Stimulated activated naive CD8-positive, alpha-beta T cell treated with anti-CD3 and anti-CD28 coated beads, Interleukin-15, amount 100 ng/mL, for 72 hours (primary cell): Measurements from ENCODE around the gene MYOZ2.
A peak's percentile ranks its signal among the peaks of the same experiment; 100 is the strongest.
"Not testable (repeated sequence)": the region's sequence is repeated elsewhere in the genome, so short reads cannot be mapped to it uniquely, and the experiment has no call there.

Experiments used
- ATAC-seq: fragments of 150-1000 bp; cut with Tn5 transposase; 2 replicates; pipeline ENCODE4 v1.10.0; 2021; ENCODE audit warnings: mild to moderate bottlenecking, moderate library complexity
- DNase-seq, 2 donors: peaks; one replicate each; pipeline ENCODE4 v3.0.0; 2021 to 2022
- H3K27ac Mint-ChIP-seq, 2 donors: one replicate each; pipeline ENCODE4 v1.8.0; 2022; ENCODE audit warnings: mild to moderate bottlenecking in 2 of 2, mixed read lengths in 2 of 2, moderate library complexity in 2 of 2
- H3K27me3 Mint-ChIP-seq: one replicate; pipeline ENCODE4 v1.8.0; 2022; ENCODE audit warnings: mixed read lengths
- H3K4me1 Mint-ChIP-seq: one replicate; pipeline ENCODE4 v1.8.0; 2022; ENCODE audit warnings: mild to moderate bottlenecking, mixed read lengths
- H3K4me3 Mint-ChIP-seq, 2 donors: one replicate each; pipeline ENCODE4 v1.8.0; 2022; ENCODE audit warnings: mild to moderate bottlenecking in 2 of 2, mixed read lengths in 2 of 2, moderate library complexity in 1 of 2
- H3K9me3 Mint-ChIP-seq, 2 donors: one replicate each; pipeline ENCODE4 v1.8.0; 2022; ENCODE audit warnings: mixed read lengths in 2 of 2

MYOZ2 gene

DNA sequence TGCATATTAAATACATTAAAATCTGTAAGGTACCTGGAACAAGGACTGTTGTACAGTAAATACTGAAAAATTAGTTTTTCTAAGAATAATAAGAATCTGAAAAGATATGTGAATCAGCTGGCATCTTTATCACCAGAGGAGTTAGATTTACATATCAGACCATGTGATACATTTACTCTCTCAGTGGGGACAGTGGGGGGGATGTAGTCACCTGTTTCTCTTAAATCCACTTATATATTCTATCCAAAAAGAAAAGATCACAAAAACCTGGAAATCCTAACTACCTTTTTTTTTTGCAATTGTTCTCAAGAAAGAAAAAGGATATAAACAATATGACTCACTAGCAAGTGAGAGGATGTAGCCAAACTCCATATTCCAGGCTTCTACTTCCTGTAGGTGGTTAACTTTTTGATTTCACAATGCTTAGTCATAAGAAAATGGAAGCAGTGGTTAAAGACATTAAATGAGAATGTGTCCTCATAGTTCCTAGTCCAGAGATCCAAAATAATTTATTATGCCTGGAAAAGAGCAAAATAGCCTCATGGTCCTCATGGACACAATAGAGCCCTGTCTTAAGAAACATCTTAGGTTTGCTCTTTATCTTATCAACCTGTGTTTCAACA is 22.5 kb upstream of the MYOZ2 start:
- Mint-ChIP-seq H3K4me3 (no peak overlapping the region), H3K9me3 (no peaks in the 10 kb centered on the region), H3K27ac (no peak overlapping the region), H3K4me1 (no peaks in the 10 kb centered on the region), H3K27me3 (no peaks in the 10 kb centered on the region)
- ATAC-seq (no peak), DNase-seq (no peak)

GRCh38 chr4:119116021-119116420 is 19.6 kb upstream of the MYOZ2 start:
- H3K4me3 Mint-ChIP-seq = no peak overlapping the region
- H3K27ac Mint-ChIP-seq = no peak overlapping the region
- H3K4me1 Mint-ChIP-seq = no peaks in the 10 kb centered on the region
- DNase-seq (no peak), ATAC-seq (no peak)
- no peaks in the 10 kb centered on the region for H3K9me3 Mint-ChIP-seq
- no peaks in the 10 kb centered on the region for H3K27me3 Mint-ChIP-seq

DNA sequence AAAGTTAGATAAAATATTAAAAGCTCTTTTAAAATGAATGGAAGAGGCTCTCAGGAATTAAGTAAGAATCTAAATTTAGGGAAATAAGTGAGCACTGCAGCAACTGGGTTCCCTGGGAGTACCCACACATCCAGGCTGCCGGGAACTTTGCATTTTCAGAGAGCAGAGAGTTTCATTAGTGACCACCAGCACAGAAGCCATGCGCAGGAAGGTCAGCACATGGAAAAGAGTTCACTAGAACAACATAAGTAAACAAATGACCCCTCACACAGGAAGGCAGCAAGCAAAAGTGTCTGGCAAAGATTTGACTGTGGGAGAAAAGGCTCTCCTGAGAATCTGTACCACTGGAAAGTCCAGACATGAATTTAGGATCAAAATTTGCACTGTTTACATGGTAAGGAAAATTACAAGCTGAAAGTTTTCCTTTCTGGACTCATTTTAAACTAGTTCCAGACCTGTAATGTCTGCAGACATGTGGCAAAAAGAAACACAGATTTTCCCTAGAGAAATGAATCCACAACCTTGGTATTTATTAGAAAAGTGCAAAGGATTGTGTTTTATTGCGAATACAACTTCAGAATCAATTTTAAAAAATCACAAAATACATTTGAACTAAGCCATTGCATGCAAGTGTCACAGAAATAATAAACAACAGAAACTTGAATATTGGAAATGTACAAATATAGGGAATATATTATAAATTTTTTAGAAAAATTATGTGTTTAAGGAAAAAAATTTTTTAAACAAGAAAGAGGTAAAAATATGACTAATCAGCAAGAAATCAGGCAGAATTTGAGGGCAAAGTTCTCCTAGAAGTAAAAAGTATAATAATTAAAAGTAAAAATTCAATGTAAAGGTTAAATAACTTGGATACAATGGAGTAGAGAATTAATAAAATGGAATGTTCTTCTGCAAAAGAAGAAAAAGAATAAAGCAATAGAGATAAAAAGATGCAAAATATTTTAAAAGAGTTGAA is 18.4 kb upstream of the MYOZ2 start:
- no peak for ATAC-seq
- Mint-ChIP-seq H3K4me3 (no peak overlapping the region), H3K4me1 (no peaks in the 10 kb centered on the region), H3K27ac (no peak overlapping the region), H3K9me3 (no peaks in the 10 kb centered on the region), H3K27me3 (no peaks in the 10 kb centered on the region)
- no peak for DNase-seq

DNA sequence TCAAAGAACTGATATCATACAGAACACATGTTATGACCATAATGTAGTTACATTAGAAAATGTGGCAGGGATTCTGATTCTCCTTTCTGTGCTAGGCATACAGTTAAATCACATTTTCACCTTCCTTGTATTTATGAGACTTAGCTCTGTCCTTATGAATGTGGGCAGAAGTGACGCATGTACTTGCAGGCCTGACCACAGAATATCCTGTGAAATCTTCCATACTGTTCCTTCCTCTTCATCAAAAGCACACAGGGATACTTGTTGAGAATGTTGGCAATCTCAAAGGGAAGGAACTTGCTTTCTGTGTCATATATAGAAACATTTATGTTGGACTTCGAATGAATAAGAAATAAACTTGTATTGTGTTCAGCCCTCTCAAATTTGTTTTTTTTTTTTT is 17.2 kb upstream of the MYOZ2 start:
- Mint-ChIP-seq H3K4me1 (no peaks in the 10 kb centered on the region), H3K4me3 (no peak overlapping the region), H3K27ac (no peak overlapping the region), H3K27me3 (no peaks in the 10 kb centered on the region), H3K9me3 (no peaks in the 10 kb centered on the region)
- ATAC-seq = no peak
- DNase-seq = no peak

DNA sequence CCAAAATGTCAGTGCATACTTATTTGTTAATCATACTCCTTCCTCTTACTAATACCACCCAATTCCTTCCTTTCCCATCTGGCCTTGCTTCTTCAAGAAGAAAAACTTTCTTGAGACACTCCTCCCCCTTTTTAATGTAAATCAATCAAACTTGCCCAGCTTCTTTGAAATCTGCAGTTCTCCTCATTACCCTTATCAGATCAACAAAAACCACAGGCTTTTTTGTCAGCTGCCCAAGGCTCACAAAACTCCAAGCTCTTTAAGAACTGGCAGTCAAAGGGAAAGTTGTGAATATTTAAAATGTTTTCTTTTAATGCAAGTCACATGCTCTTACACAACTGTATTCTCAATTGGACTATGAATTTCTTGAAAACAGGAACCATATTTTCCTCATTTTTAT is 11.3 kb upstream of the MYOZ2 start:
- Mint-ChIP-seq H3K27ac (peak overlapping the region in 1 of 2 donors; percentile 28), H3K9me3 (no peaks in the 10 kb centered on the region), H3K4me3 (no peak overlapping the region), H3K4me1 (peaks cover 6% of the 10 kb centered on the region), H3K27me3 (no peaks in the 10 kb centered on the region)
- ATAC-seq (no peak), DNase-seq (no peak)

DNA sequence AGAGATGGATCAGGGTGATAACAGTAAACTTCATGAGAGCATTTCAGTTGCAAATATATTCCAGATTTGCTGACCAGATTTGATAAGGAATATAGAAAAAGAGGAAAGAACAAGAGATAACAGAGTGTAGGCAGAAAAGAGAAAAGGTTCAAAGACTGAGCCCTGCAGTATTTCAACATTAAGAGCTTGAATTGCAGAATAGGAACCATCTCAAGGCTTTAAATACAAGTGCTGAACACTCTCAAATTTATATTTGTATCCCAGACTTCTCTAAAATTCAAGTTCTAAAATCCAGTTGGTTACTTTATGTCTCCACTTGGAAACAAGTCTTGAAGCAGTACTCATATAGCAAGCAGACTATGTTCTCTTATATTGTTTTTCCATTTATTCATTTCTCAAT is 9.7 kb upstream of the MYOZ2 start:
- DNase-seq (no peak), ATAC-seq (no peak)
- H3K4me1 Mint-ChIP-seq = peaks cover 6% of the 10 kb centered on the region
- no peak overlapping the region for H3K27ac Mint-ChIP-seq
- H3K4me3 Mint-ChIP-seq = no peak overlapping the region
- H3K27me3 Mint-ChIP-seq = no peaks in the 10 kb centered on the region
- no peaks in the 10 kb centered on the region for H3K9me3 Mint-ChIP-seq

GRCh38 chr4:119128148-119128547 is 7.5 kb upstream of the MYOZ2 start:
- no peaks in the 10 kb centered on the region for H3K27me3 Mint-ChIP-seq
- ATAC-seq (no peak), DNase-seq (no peak)
- no peak overlapping the region for H3K4me3 Mint-ChIP-seq
- peaks cover 6% of the 10 kb centered on the region for H3K4me1 Mint-ChIP-seq
- no peaks in the 10 kb centered on the region for H3K9me3 Mint-ChIP-seq
- no peak overlapping the region for H3K27ac Mint-ChIP-seq

DNA sequence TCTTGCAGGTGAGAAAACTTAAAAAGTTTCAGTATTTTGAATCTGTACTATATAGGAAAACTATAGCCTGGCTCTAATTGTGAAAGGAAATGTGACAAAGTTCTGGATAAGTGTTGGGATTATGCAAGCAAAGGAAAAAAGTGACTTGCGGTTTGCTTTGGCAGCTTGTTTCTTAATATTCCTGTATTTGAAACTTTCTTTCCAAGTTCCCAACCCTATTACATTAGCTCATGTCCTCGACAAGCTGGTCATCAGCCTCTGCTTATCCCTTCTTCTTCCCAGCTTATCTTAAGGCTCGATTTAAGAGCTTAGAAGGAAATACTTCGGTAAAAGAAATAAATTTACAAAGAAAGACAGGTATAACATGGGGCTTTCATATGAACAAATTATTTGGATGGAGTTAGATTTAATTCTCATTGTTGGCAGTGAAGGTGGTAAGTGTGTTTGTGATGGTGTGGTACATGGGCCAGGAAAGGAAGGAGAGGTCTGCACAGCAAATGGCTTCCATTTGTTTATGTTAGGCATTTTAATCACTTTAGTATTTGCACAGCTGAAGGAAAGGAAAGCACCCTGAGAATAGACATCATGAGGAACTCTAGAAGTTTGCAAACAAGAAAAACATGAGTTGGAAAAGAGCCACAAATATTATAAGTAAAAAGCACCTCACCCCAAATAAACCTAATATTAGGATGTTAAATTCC is 5.1 kb upstream of the MYOZ2 start:
- no peak for DNase-seq
- H3K27ac Mint-ChIP-seq = no peak overlapping the region

GRCh38 chr4:119131164-119131563 is 4.5 kb upstream of the MYOZ2 start:
- no peak overlapping the region for H3K4me3 Mint-ChIP-seq
- DNase-seq (no peak), ATAC-seq (no peak)
- no peaks in the 10 kb centered on the region for H3K9me3 Mint-ChIP-seq
- H3K27me3 Mint-ChIP-seq = no peaks in the 10 kb centered on the region
- H3K4me1 Mint-ChIP-seq = no peaks in the 10 kb centered on the region
- no peak overlapping the region for H3K27ac Mint-ChIP-seq

More for the DNA sequence above, 5.1 kb upstream of the MYOZ2 start:
- Mint-ChIP-seq H3K4me1 (no peaks in the 10 kb centered on the region), H3K4me3 (no peak overlapping the region), H3K9me3 (no peaks in the 10 kb centered on the region), H3K27me3 (no peaks in the 10 kb centered on the region)
- no peak for ATAC-seq

GRCh38 chr4:119132306-119132705 is 3.3 kb upstream of the MYOZ2 start:
- no peaks in the 10 kb centered on the region for H3K4me1 Mint-ChIP-seq
- no peaks in the 10 kb centered on the region for H3K9me3 Mint-ChIP-seq
- ATAC-seq (no peak), DNase-seq (no peak)
- H3K4me3 Mint-ChIP-seq = no peak overlapping the region
- H3K27ac Mint-ChIP-seq = no peak overlapping the region
- H3K27me3 Mint-ChIP-seq = no peaks in the 10 kb centered on the region

GRCh38 chr4:119136546-119136945 is 914 bp downstream of the MYOZ2 start:
- no peaks in the 10 kb centered on the region for H3K27me3 Mint-ChIP-seq
- peaks cover 12% of the 10 kb centered on the region for H3K4me1 Mint-ChIP-seq
- no peak for ATAC-seq
- H3K4me3 Mint-ChIP-seq = no peak overlapping the region
- H3K9me3 Mint-ChIP-seq = no peaks in the 10 kb centered on the region
- no peak for DNase-seq
- no peak overlapping the region for H3K27ac Mint-ChIP-seq

DNA sequence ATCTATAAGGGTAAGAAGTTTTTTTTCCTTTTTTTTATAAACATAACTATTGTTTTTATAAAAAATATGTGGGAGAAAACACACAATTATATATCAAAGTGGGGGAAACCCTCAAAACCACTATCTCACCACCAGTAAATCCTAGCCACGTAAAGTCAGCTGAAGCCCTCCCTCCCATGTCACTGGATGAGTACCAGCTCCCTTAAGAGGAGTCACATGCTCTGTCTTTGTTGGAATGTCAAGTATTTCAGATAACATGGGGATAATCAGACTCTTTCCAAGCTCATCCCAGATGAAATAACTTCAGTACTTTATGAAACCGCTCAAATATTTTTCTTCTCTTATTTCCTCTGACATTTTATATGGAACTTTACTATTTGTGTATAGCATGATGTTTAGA is 2.4 kb downstream of the MYOZ2 start:
- Mint-ChIP-seq H3K9me3 (no peaks in the 10 kb centered on the region), H3K27ac (no peak overlapping the region), H3K4me3 (no peak overlapping the region), H3K4me1 (peaks cover 12% of the 10 kb centered on the region), H3K27me3 (no peaks in the 10 kb centered on the region)
- DNase-seq (no peak), ATAC-seq (no peak)

- ATAC-seq = no peak
- H3K4me1 Mint-ChIP-seq = peaks cover 12% of the 10 kb centered on the region
- H3K4me3 Mint-ChIP-seq = no peak overlapping the region
- no peaks in the 10 kb centered on the region for H3K27me3 Mint-ChIP-seq
- DNase-seq = no peak
- H3K27ac Mint-ChIP-seq = peak overlapping the region; percentile 14 to 34
- H3K9me3 Mint-ChIP-seq = no peaks in the 10 kb centered on the region
These were observed 3.7 kb downstream of the MYOZ2 start for GRCh38 chr4:119139311-119139710.

DNA sequence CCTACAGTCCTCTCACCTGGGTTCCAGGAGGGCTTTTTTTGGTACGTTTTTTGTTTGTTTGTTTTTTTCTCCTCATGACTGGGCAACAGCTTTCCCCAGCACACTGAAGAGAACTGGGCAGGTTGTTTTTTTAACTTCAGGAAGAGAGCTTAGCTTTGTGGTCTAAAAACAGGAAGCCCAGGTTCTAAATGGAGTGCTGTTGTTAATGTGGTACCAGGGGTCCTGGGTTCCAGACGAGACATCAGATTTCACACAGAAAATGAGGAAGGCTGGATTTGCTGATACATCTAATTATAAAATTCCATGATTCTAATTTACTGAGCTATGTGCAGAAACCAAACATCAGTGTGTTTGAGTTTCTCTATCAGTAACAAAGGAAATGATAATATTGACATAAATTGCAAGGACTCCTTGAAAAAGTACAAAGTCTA is 4.2 kb downstream of the MYOZ2 start:
- no peak overlapping the region for H3K4me3 Mint-ChIP-seq
- ATAC-seq = no peak
- peak overlapping the region in 1 of 2 donors; percentile 75 for H3K27ac Mint-ChIP-seq
- no peaks in the 10 kb centered on the region for H3K9me3 Mint-ChIP-seq
- H3K4me1 Mint-ChIP-seq = peaks cover 12% of the 10 kb centered on the region
- no peaks in the 10 kb centered on the region for H3K27me3 Mint-ChIP-seq
- DNase-seq = no peak

- not testable (repeated sequence) for H3K27ac Mint-ChIP-seq, DNase-seq, H3K27me3 Mint-ChIP-seq, ATAC-seq, H3K9me3 Mint-ChIP-seq, H3K4me3 Mint-ChIP-seq
- peaks cover 12% of the 10 kb centered on the region for H3K4me1 Mint-ChIP-seq
These were observed 5.7 kb downstream of the MYOZ2 start for GRCh38 chr4:119141283-119141682.

- no peak for DNase-seq
- Mint-ChIP-seq H3K4me1 (peaks cover 12% of the 10 kb centered on the region), H3K27ac (no peak overlapping the region), H3K27me3 (no peaks in the 10 kb centered on the region), H3K4me3 (no peak overlapping the region), H3K9me3 (no peaks in the 10 kb centered on the region)
- ATAC-seq = no peak
These were observed 7.2 kb downstream of the MYOZ2 start for GRCh38 chr4:119142833-119143232.
